HG03520 (cell line): ENCODE results near the gene UTRN.

Source experiments
- ATAC-seq: cut with Tn5 transposase; IDR thresholded peaks from one replicate; pipeline ENCODE4 v1.9.1; 2021; ENCODE audit warnings: mild to moderate bottlenecking, moderate library complexity; ENCODE audit not compliant: unreplicated experiment

UTRN gene

GRCh38 chr6:144283646-144284477, 1.3 kb upstream of the UTRN start:
- ATAC-seq = no peak

- ATAC-seq = no peak
Measured at GRCh38 chr6:144284478-144284782, 705 bp upstream of the UTRN start.

GRCh38 chr6:144285548-144285797, 338 bp downstream of the UTRN start:
- ATAC-seq = no peak

GRCh38 chr6:144285798-144286502, 815 bp downstream of the UTRN start:
- ATAC-seq = peak; percentile 45

GRCh38 chr6:144286503-144287393, 1.6 kb downstream of the UTRN start:
- ATAC-seq = no peak

- no peak for ATAC-seq
Measured at GRCh38 chr6:144289006-144289405, 3.9 kb downstream of the UTRN start.

GRCh38 chr6:144292372-144292771, 7.2 kb downstream of the UTRN start:
- ATAC-seq = no peak

- ATAC-seq = no peak
Measured at GRCh38 chr6:144294016-144294415, 8.9 kb downstream of the UTRN start.

- no peak for ATAC-seq
Measured at GRCh38 chr6:144295211-144295610, 10.1 kb downstream of the UTRN start.

- ATAC-seq = no peak
Measured at GRCh38 chr6:144295981-144296767, 11.0 kb downstream of the UTRN start.

- no peak for ATAC-seq
Measured at GRCh38 chr6:144296973-144297372, 11.8 kb downstream of the UTRN start.

- no peak for ATAC-seq
Measured at GRCh38 chr6:144297511-144298100, 12.5 kb downstream of the UTRN start.

GRCh38 chr6:144298194-144298593, 13.1 kb downstream of the UTRN start:
- ATAC-seq = no peak

GRCh38 chr6:144298916-144299315, 13.8 kb downstream of the UTRN start:
- no peak for ATAC-seq

- ATAC-seq = no peak
Measured at GRCh38 chr6:144302701-144303372, 17.7 kb downstream of the UTRN start.

- no peak for ATAC-seq
Measured at GRCh38 chr6:144304223-144304848, 19.2 kb downstream of the UTRN start.

GRCh38 chr6:144305567-144305966, 20.4 kb downstream of the UTRN start:
- peak; percentile 14 for ATAC-seq

GRCh38 chr6:144305985-144306384, 20.9 kb downstream of the UTRN start:
- ATAC-seq = peak; percentile 86

- no peak for ATAC-seq
Measured at GRCh38 chr6:144307880-144308279, 22.7 kb downstream of the UTRN start.

GRCh38 chr6:144310765-144311164, 25.6 kb downstream of the UTRN start:
- no peak for ATAC-seq
